Neural cell (in vitro differentiated cells): ENCODE measurements around the gene CLDN14. TPM values are rescaled to one million over a fixed set of nuclear protein-coding genes. Genes with fewer than 3 reads are reported as not detected.

Experiments used
- H2AFZ ChIP-seq: fragments of 200-600, 300-800 bp; sonication (generic), shearing (Covaris generic); 2 replicates; pipeline ENCODE4 v1.6.0; 2014; ENCODE audit warnings: low read depth, mild to moderate bottlenecking, antibody characterized with exemption, low read length, moderate library complexity
- H3F3A ChIP-seq: fragments of 200-600 bp; shearing (Covaris generic); 2 replicates; pipeline ENCODE4 v1.6.1; 2016; ENCODE audit warnings: mild to moderate bottlenecking, moderate library complexity, mixed read lengths, antibody characterized with exemption, low read length; ENCODE audit not compliant: insufficient read depth, poor library complexity, severe bottlenecking
- H3K27ac ChIP-seq: fragments of 200-600, 300-800 bp; sonication (generic), shearing (Covaris generic); 2 replicates; pipeline ENCODE4 v1.5.1; 2014; ENCODE audit warnings: mild to moderate bottlenecking, low read length, moderate library complexity
- H3K27me3 ChIP-seq: fragments of 300-800, 200-600 bp; sonication (generic), shearing (Covaris generic); 2 replicates; pipeline ENCODE4 v1.6.0; 2014; ENCODE audit warnings: mild to moderate bottlenecking, low read depth, low read length, moderate library complexity; ENCODE audit not compliant: insufficient read depth
- H3K36me3 ChIP-seq: fragments of 300-800, 200-600 bp; sonication (generic), shearing (Covaris generic); 2 replicates; pipeline ENCODE4 v1.5.1; 2014; ENCODE audit warnings: mild to moderate bottlenecking, antibody characterized with exemption, low read length, moderate library complexity; ENCODE audit not compliant: insufficient read depth
- H3K4me2 ChIP-seq: fragments of 300-800, 200-600 bp; sonication (generic), shearing (Covaris generic); 2 replicates; pipeline ENCODE4 v1.6.0; 2014; ENCODE audit warnings: mild to moderate bottlenecking, low read length
- H3K4me3 ChIP-seq: fragments of 300-800, 200-600 bp; sonication (generic), shearing (Covaris generic); 2 replicates; pipeline ENCODE4 v1.5.1; 2014; ENCODE audit warnings: mild to moderate bottlenecking, low read length, moderate library complexity
- H3K79me2 ChIP-seq: fragments of 200-600 bp; shearing (Covaris generic); replicated peaks from 2 replicates; pipeline ENCODE4 v1.6.0; 2014; ENCODE audit warnings: mild to moderate bottlenecking, low read length, moderate library complexity; ENCODE audit not compliant: insufficient read depth
- H3K9ac ChIP-seq: fragments of 300-800, 200-600 bp; sonication (generic), shearing (Covaris generic); 2 replicates; pipeline ENCODE4 v1.6.1; 2016; ENCODE audit warnings: mild to moderate bottlenecking, low read length, mixed read lengths
- H3K9me2 ChIP-seq: fragments of 200-600 bp; shearing (Covaris generic); 2 replicates; pipeline ENCODE4 v1.6.1; 2016; ENCODE audit warnings: mild to moderate bottlenecking, low read length, mixed read lengths; ENCODE audit not compliant: insufficient read depth
- H3K9me3 ChIP-seq: fragments of 200-600, 300-800 bp; sonication (generic), shearing (Covaris generic); 2 replicates; pipeline ENCODE4 v1.6.1; 2016; ENCODE audit warnings: mild to moderate bottlenecking, mixed run types, low read length, moderate library complexity, mixed read lengths
- H4K20me1 ChIP-seq: fragments of 200-600 bp; shearing (Covaris generic); 2 replicates; pipeline ENCODE4 v1.6.1; 2016; ENCODE audit warnings: mild to moderate bottlenecking, mixed run types; ENCODE audit not compliant: insufficient read depth
- EP300 ChIP-seq: fragments of 450-650 bp; conservative IDR thresholded peaks from 2 replicates; pipeline ENCODE4 v1.6.1; 2014; ENCODE audit warnings: antibody characterized with exemption, mild to moderate bottlenecking, moderate library complexity; ENCODE audit not compliant: poor library complexity, severe bottlenecking
- EZH2 ChIP-seq: fragments of 200-600, 300-800 bp; shearing (Covaris generic), sonication (generic); IDR thresholded peaks from 2 replicates; pipeline ENCODE4 v1.6.1; 2014; ENCODE audit warnings: antibody characterized with exemption, low read length, borderline replicate concordance, mild to moderate bottlenecking; ENCODE audit not compliant: insufficient read depth, poor library complexity, severe bottlenecking
- MXI1 ChIP-seq: fragments of 450-650 bp; conservative IDR thresholded peaks from 2 replicates; pipeline ENCODE4 v1.6.1; 2014; ENCODE audit warnings: antibody characterized with exemption, mild to moderate bottlenecking; ENCODE audit not compliant: poor library complexity, severe bottlenecking
- POLR2AphosphoS5 ChIP-seq: IDR thresholded peaks from 2 replicates; pipeline ENCODE4 v1.6.1; 2012
- RAD21 ChIP-seq: fragments of 450-650 bp; conservative IDR thresholded peaks from 2 replicates; pipeline ENCODE4 v1.6.1; 2014; ENCODE audit warnings: antibody characterized with exemption, mild to moderate bottlenecking, moderate library complexity
- REST ChIP-seq: IDR thresholded peaks from 2 replicates; pipeline ENCODE4 v1.6.1; 2012; ENCODE audit warnings: borderline replicate concordance
- SMC3 ChIP-seq: fragments of 450-650 bp; conservative IDR thresholded peaks from 2 replicates; pipeline ENCODE4 v1.6.1; 2014; ENCODE audit warnings: antibody characterized with exemption, mild to moderate bottlenecking, moderate library complexity; ENCODE audit not compliant: poor library complexity
- TAF1 ChIP-seq: IDR thresholded peaks from 2 replicates; pipeline ENCODE4 v1.6.1; 2012; ENCODE audit warnings: low read depth
- polyA plus RNA-seq: library from polyadenylated mRNA; depleted of rRNA; stranded (reverse); fragments of >200 nt; gene quantifications from 2 replicates; pipeline ENCODE4 v1.2.3, GENCODE V29; 2014
- TF ChIP-seq, protein P1 (sequence below): fragments of 450-650 bp; IDR thresholded peaks from 2 replicates; pipeline ENCODE4 v1.5.1; 2014; ENCODE audit warnings: antibody characterized with exemption, mild to moderate bottlenecking, moderate library complexity; ENCODE audit not compliant: poor library complexity, severe bottlenecking

The CLDN14 gene
- polyA plus RNA-seq, 1 donor from 2014 or later, result not detected

DNA sequence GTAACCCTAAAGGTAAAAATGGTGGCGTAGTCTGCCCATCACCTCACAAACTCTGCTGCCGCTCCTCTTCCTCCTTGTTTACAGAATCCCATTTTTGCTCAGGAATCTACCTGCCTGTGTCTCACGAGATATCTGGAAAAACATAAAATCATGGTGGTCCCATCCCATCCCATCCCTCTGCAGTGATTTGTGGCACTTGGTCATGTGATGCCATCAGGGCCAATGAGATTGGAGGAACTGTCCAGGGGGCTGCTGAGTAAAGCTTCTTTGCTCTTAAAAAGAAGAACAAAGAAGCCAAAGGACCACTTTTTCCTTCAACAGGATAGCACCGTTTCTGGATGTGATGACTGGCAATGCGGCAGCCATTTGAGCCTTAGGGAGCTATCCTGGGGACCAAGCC lies 33.0 kb upstream of the CLDN14 start:
- H3K9me3 ChIP-seq, result no peaks in the 10 kb centered on the region
- H3F3A ChIP-seq, result no peaks in the 10 kb centered on the region
- TF ChIP-seq REST (no peak), EP300 (no peak), MXI1 (no peak), POLR2AphosphoS5 (no peak), RAD21 (no peak), TAF1 (no peak), EZH2 (no peak), SMC3 (no peak)
- TF ChIP-seq, protein P1, sequence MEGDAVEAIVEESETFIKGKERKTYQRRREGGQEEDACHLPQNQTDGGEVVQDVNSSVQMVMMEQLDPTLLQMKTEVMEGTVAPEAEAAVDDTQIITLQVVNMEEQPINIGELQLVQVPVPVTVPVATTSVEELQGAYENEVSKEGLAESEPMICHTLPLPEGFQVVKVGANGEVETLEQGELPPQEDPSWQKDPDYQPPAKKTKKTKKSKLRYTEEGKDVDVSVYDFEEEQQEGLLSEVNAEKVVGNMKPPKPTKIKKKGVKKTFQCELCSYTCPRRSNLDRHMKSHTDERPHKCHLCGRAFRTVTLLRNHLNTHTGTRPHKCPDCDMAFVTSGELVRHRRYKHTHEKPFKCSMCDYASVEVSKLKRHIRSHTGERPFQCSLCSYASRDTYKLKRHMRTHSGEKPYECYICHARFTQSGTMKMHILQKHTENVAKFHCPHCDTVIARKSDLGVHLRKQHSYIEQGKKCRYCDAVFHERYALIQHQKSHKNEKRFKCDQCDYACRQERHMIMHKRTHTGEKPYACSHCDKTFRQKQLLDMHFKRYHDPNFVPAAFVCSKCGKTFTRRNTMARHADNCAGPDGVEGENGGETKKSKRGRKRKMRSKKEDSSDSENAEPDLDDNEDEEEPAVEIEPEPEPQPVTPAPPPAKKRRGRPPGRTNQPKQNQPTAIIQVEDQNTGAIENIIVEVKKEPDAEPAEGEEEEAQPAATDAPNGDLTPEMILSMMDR, result no peak
- no peak overlapping the region for H2AFZ ChIP-seq
- H3K79me2 ChIP-seq, result no peaks in the 10 kb centered on the region
- H4K20me1 ChIP-seq, result no peaks in the 10 kb centered on the region
- no peak overlapping the region for H3K9ac ChIP-seq
- H3K9me2 ChIP-seq, result no peaks in the 10 kb centered on the region
- no peak overlapping the region for H3K27ac ChIP-seq
- H3K27me3 ChIP-seq, result no peaks in the 10 kb centered on the region
- H3K4me3 ChIP-seq, result no peak overlapping the region
- H3K4me2 ChIP-seq, result no peak overlapping the region
- no peaks in the 10 kb centered on the region for H3K36me3 ChIP-seq

- Histone ChIP-seq H3K79me2 (no peaks in the 10 kb centered on the region), H3K4me3 (no peak overlapping the region), H3K9ac (no peak overlapping the region), H4K20me1 (no peaks in the 10 kb centered on the region), H2AFZ (no peak overlapping the region), H3K36me3 (no peaks in the 10 kb centered on the region), H3K27me3 (no peaks in the 10 kb centered on the region), H3F3A (no peaks in the 10 kb centered on the region), H3K27ac (no peak overlapping the region), H3K4me2 (no peak overlapping the region), H3K9me3 (no peaks in the 10 kb centered on the region), H3K9me2 (no peaks in the 10 kb centered on the region)
- no peak for TF ChIP-seq EP300
- TF ChIP-seq, protein P1, result no peak
- no peak for TF ChIP-seq REST
- no peak for TF ChIP-seq RAD21
- no peak for TF ChIP-seq TAF1
- TF ChIP-seq EZH2, result no peak
These were observed 31.7 kb upstream of the CLDN14 start for GRCh38 chr21:36511484-36512220.
